Astrocyte of the spinal cord (primary cell): ENCODE measurements around the gene PAMR1.

Experiments
- DNase-seq: peaks from one replicate; pipeline ENCODE4 v3.0.0; 2011; ENCODE audit warnings: low read depth, low spot score
- H3K4me3 ChIP-seq: 2 replicates; pipeline ENCODE4 v1.5.1; 2011; ENCODE audit warnings: low read depth, mild to moderate bottlenecking, low read length, moderate library complexity
- in situ Hi-C: cut with HindIII; loops from 2 replicates; pipeline ENCODE4 v1.10.0; 2017; ENCODE audit warnings: low sequenced_read_pairs
- TF ChIP-seq, protein P1 (sequence below): IDR thresholded peaks from 2 replicates; pipeline ENCODE4 v1.5.1; 2012; ENCODE audit warnings: low read depth, mild to moderate bottlenecking, low read length, inconsistent platforms

The PAMR1 gene, protein sequence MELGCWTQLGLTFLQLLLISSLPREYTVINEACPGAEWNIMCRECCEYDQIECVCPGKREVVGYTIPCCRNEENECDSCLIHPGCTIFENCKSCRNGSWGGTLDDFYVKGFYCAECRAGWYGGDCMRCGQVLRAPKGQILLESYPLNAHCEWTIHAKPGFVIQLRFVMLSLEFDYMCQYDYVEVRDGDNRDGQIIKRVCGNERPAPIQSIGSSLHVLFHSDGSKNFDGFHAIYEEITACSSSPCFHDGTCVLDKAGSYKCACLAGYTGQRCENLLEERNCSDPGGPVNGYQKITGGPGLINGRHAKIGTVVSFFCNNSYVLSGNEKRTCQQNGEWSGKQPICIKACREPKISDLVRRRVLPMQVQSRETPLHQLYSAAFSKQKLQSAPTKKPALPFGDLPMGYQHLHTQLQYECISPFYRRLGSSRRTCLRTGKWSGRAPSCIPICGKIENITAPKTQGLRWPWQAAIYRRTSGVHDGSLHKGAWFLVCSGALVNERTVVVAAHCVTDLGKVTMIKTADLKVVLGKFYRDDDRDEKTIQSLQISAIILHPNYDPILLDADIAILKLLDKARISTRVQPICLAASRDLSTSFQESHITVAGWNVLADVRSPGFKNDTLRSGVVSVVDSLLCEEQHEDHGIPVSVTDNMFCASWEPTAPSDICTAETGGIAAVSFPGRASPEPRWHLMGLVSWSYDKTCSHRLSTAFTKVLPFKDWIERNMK

DNA sequence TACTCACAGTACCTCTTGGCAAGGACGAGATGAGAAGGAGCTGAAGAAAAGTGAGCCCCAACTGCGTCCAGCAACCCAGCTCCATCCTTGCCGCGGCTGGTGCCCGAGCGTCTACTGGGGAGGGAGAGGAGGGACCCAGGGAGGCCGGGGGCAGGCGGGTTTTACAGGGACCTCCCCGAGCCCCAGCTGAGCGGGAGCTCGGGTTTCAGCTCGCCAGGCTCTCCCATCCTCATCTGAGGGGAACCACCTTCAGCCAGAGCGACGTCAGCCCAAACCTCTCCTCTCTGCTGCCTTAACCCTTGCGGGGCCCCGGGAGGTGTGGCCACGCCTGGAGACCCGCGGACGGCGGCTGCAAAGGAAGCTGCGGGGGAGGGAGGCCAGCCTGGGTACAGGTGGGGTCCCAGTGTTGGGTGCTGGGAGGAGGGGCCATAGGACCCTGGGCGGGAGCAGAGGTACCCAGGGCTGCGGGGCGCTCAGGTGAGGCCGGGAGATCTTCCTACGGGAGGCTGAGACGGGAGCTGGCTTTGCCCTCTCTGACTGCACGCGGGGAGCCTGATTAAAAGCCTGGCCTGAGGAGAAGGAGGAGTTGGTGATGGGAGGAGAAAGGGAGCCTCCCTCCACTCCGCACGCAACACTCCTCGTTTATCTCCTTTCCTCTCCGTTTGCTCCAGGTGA, at the start of gene PAMR1:
Gene PAMR1, minus strand, starts transcription at position 116 of the 675 bp plus-strand sequence. Its CDS starts 31 bp downstream, at position 85.
- peak; percentile 82 for DNase-seq
- TF ChIP-seq, protein P1, sequence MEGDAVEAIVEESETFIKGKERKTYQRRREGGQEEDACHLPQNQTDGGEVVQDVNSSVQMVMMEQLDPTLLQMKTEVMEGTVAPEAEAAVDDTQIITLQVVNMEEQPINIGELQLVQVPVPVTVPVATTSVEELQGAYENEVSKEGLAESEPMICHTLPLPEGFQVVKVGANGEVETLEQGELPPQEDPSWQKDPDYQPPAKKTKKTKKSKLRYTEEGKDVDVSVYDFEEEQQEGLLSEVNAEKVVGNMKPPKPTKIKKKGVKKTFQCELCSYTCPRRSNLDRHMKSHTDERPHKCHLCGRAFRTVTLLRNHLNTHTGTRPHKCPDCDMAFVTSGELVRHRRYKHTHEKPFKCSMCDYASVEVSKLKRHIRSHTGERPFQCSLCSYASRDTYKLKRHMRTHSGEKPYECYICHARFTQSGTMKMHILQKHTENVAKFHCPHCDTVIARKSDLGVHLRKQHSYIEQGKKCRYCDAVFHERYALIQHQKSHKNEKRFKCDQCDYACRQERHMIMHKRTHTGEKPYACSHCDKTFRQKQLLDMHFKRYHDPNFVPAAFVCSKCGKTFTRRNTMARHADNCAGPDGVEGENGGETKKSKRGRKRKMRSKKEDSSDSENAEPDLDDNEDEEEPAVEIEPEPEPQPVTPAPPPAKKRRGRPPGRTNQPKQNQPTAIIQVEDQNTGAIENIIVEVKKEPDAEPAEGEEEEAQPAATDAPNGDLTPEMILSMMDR = no peak
- in situ Hi-C loops = no loop called here
- peak within 1 kb of the TSS; percentile 70 for H3K4me3 ChIP-seq

DNA sequence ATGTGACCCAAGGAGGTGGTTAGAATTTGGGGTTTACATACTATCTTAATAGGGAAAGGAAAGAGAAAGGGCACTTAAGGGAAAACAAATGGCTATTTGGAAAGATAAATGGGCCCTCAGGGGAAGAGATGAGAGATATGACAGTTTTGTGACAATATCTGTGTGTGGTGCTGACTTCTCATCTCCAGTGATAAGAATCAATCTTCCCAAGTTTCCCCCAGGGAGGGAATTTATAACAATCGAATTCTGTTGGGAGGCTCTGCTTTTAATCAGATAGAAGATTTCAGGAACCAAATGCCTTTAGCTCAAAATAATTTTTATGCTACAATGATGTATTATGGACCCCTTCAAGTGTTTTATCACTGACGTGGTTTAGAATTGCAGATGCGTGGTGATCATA, 46.3 kb upstream of the PAMR1 start:
- no peak for DNase-seq
- in situ Hi-C loops = no loop called here
- no peak overlapping the region for H3K4me3 ChIP-seq
- TF ChIP-seq, protein P1 = no peak

DNA sequence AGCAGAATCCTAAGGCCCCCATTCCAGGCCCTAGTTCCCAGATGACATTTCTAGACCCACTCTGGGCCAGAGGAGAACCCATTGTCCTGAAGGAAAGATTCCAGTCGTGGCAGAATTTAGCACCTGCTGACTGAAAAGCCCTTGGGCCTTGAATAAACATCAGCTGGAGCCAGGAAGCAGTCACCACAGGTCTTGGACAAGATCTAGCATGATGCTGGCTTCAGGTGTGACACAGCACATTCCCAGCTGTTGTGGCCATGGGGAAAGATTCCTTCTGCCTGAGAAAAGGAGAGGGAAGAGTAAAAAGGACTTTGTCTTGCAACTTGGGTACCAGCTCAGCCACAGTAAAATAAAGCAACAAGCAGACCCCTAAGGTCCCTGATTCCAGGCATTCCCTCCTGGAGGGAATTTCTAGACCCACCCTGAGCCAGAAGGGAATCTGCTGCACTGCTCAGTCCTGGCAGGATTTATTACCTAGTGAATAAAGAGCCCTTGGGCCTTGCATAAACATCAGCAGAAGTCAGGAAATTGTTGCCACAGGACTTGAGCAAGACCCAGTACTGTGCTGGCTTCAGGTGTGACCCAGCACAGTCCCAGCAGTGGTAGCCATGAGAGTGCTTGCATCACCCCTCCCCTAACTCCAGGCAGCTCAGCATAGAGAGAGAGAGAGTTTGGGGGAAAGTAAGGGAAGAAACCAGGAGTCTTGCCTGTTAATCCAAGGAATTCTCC, 42.5 kb upstream of the PAMR1 start:
- in situ Hi-C loops = no loop called here
- TF ChIP-seq, protein P1 = no peak
- no peak overlapping the region for H3K4me3 ChIP-seq
- peak; percentile 19 for DNase-seq

DNA sequence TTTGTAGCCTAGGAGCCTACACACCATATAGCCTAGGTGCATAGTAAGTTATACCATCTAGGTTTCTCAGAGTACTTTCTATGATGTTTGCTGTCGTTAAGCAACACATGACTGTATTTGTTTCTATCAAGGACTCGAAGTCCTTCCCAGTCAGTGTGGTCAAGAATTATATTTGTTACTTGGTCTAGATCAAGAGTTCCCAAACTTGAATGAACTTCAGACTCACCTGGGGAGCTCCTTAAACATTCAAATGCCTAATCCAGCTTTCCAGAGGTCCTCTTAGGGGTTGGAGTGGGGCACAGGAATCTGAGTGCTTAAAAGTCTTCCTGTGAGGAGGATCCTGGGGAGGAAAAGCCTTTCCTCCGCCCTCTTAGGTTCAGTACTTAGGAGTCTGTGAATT, 41.5 kb upstream of the PAMR1 start:
- no peak for DNase-seq
- H3K4me3 ChIP-seq = no peak overlapping the region
- in situ Hi-C loops = no loop called here
- TF ChIP-seq, protein P1 = no peak

DNA sequence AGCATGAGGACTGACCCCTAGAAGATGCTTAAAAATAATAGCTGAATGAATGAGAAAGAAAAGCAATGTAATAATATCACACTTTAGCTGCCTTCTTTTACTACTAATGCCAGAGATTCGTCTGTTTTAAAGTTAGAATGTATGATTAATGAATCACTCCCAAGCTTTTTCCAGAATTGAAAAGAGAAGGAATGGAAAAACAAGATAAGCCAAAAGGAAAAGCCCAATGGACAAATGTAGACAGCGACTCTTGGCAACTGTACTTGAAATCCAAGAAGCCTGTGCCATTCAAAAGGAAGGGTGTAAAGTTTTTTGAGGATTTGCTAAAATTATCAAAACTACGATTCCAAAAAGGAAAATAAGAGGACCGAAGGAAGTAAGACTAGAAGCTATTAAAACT, 40.8 kb upstream of the PAMR1 start:
- no peak overlapping the region for H3K4me3 ChIP-seq
- DNase-seq = no peak
- TF ChIP-seq, protein P1 = no peak
- in situ Hi-C loops = no loop called here

DNA sequence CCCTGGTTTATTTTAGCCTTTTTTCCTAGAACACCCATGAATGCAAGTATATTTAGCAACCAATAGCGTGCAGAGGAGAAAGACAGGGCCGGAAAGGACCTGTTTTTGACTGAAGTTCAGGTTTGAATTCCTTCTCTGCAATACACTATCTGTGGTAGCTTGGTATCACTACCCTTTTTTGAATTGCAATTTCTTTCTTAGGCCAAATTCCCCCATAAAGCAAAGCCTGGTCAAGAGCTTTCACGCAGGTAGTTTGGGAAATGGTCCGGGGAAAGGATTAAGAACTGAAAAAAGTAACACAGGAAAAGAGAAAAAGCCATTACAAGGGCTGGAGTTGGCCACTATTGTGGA, 38.8 kb upstream of the PAMR1 start:
- H3K4me3 ChIP-seq = no peak overlapping the region
- in situ Hi-C loops = no loop called here
- TF ChIP-seq, protein P1 = no peak
- no peak for DNase-seq
